CD4-positive, alpha-beta T cell treated with Interleukin-12 subunit alpha and Interleukin-12 subunit beta, for 1 hour (primary cell): ENCODE results near the gene CHIT1.
"Not testable (repeated sequence)": the region's sequence is repeated elsewhere in the genome, so short reads cannot be mapped to it uniquely, and the experiment has no call there.

ENCODE experiments used
- DNase-seq: peaks from one replicate; pipeline ENCODE4 v3.0.0-alpha.2; 2020

Gene CHIT1

GRCh38 chr1:203229471-203230135 lies at the start of gene CHIT1:
Gene CHIT1 (minus strand): TSS chr1:203229673. CDS start chr1:203229636, 37 bp downstream.
- no peak for DNase-seq

- DNase-seq = no peak
These were observed 49.5 kb upstream of the CHIT1 start for GRCh38 chr1:203278885-203279406.

- DNase-seq = peak; percentile 57
These were observed 48.8 kb upstream of the CHIT1 start for GRCh38 chr1:203278082-203278884.

GRCh38 chr1:203276916-203277545 lies 47.6 kb upstream of the CHIT1 start:
- no peak for DNase-seq

- DNase-seq = no peak
These were observed 46.9 kb upstream of the CHIT1 start for GRCh38 chr1:203276408-203276807.

- no peak for DNase-seq
These were observed 46.3 kb upstream of the CHIT1 start for GRCh38 chr1:203275656-203276272.

GRCh38 chr1:203274603-203275381 lies 45.3 kb upstream of the CHIT1 start:
- DNase-seq = no peak

- DNase-seq = no peak
These were observed 44.6 kb upstream of the CHIT1 start for GRCh38 chr1:203273869-203274602.

- peak; percentile 93 for DNase-seq
These were observed 43.9 kb upstream of the CHIT1 start for GRCh38 chr1:203273206-203273868.

- DNase-seq = no peak
These were observed 43.2 kb upstream of the CHIT1 start for GRCh38 chr1:203272633-203273205.

- no peak for DNase-seq
These were observed 42.6 kb upstream of the CHIT1 start for GRCh38 chr1:203271962-203272632.

- peak; percentile 82 for DNase-seq
These were observed 41.7 kb upstream of the CHIT1 start for GRCh38 chr1:203271018-203271743.

GRCh38 chr1:203270448-203270847 lies 41.0 kb upstream of the CHIT1 start:
- no peak for DNase-seq

- DNase-seq = no peak
These were observed 40.2 kb upstream of the CHIT1 start for GRCh38 chr1:203269654-203270020.

- peak; percentile 80 for DNase-seq
These were observed 39.6 kb upstream of the CHIT1 start for GRCh38 chr1:203268901-203269653.

GRCh38 chr1:203267912-203268311 lies 38.4 kb upstream of the CHIT1 start:
- DNase-seq = no peak

- DNase-seq = peak; percentile 90
These were observed 37.9 kb upstream of the CHIT1 start for GRCh38 chr1:203267347-203267846.

GRCh38 chr1:203266140-203266539 lies 36.7 kb upstream of the CHIT1 start:
- DNase-seq = not testable (repeated sequence)
